ENCODE data around the gene RFT1.

GRCh38 chr3:53139906-53140846, 9.9 kb upstream of the RFT1 start:
- TF ChIP-seq CTCF (IDR thresholded peaks at IDR 0.05) (no peak), EP300 (IDR thresholded peaks at IDR 0.05) (no peak), POLR2A (IDR thresholded peaks at IDR 0.05) (no peak)
